Measurements from ENCODE around the gene TANC1.

DNA sequence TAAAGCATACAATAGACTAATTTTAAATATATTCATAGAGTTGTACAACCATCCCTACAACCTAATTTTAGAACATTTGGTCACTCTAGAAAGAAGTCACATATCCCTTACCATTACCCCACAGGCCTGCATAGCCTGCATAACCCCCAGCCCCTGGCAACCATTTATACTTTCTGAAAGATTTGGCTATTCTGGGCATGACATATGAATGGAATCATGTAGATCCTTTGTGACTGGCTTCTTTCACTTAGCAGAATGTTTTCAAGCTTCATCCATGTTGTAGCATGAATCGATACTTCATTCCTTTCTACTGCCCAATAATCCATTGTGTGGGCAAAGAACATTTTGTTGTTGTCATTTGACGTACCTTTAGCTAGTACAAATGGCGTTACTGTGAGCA lies 166.5 kb downstream of the TANC1 start:
- TF ChIP-seq, protein P1, sequence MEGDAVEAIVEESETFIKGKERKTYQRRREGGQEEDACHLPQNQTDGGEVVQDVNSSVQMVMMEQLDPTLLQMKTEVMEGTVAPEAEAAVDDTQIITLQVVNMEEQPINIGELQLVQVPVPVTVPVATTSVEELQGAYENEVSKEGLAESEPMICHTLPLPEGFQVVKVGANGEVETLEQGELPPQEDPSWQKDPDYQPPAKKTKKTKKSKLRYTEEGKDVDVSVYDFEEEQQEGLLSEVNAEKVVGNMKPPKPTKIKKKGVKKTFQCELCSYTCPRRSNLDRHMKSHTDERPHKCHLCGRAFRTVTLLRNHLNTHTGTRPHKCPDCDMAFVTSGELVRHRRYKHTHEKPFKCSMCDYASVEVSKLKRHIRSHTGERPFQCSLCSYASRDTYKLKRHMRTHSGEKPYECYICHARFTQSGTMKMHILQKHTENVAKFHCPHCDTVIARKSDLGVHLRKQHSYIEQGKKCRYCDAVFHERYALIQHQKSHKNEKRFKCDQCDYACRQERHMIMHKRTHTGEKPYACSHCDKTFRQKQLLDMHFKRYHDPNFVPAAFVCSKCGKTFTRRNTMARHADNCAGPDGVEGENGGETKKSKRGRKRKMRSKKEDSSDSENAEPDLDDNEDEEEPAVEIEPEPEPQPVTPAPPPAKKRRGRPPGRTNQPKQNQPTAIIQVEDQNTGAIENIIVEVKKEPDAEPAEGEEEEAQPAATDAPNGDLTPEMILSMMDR (conservative IDR thresholded peaks at IDR 0.05; ENCODE audit: low read length) = no peak
- no peak for TF ChIP-seq EZH2phosphoT487 (IDR thresholded peaks at IDR 0.05; ENCODE audit: borderline replicate concordance)
